Activated CD8-positive, alpha-beta memory T cell treated with anti-CD3 and anti-CD28 coated beads for 36 hours (primary cell): ENCODE results near the gene TMEM221. TPM values are rescaled to one million over a fixed set of nuclear protein-coding genes. Genes with fewer than 3 reads are reported as not detected.

Experiments used
- CTCF ChIA-PET: fragments of 350-600 bp; sonication (Branson Sonifier 250); formaldehyde crosslinking; loops from one replicate; lab custom pipeline; 2021; ENCODE audit warnings: antibody characterized with exemption; lab: Charles Lee
- POLR2A ChIA-PET: fragments of 350-600 bp; sonication (Branson Sonifier 250); formaldehyde crosslinking; loops from one replicate; lab custom pipeline; 2021; ENCODE audit warnings: antibody characterized with exemption; lab: Charles Lee
- total RNA-seq, 2 experiments: library from RNA; stranded (reverse); gene quantifications; one replicate each; pipeline ENCODE4 v1.2.3, GENCODE V29; 2021

TMEM221 gene
- total RNA-seq, 2 experiments from 2014 or later: not detected

DNA sequence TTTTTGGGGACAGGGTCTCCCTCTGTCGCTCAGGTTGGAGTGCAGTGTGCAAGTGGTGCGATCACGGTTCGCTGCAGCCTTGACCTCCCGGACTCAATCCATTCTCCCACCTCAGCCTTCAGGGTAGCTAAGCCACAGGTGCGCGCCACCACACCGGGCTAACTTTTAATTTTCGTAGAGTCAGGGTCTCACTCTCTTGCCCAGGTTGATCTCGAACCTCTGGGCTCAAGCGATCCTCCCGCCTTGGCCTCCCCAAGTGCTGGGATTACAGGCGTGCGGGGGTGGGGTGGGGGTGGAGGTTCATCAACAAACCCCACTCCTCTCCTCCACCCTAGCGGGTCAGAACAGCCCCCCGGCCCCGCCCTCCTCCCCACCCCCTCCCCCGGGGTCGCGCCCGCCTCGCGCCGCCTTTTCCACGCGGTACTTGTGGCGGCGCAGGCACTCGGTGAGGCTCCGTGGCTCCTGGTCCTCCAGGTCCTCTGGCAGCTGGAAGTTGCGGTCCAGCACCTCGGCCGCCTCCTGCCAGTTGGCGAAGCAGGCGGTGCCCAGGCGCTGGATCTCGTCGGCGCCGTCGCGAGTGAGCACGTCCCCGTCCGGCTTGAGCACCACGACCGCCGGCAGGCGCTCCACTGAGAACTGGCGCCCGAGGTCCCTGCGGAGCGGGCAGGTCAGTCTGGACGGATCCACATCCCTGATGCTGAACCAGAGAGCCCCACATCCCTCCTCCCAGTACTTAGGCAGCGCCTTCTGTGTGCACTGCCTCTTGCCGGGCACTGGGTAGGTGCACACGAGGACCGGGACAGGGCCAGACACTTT, 7.0 kb upstream of the TMEM221 start:
- POLR2A ChIA-PET: no interaction called here
- CTCF ChIA-PET: interaction anchor here (1.1 kb wide), 1 partner anchor 15 kb away, joined by 5 read pairs; the partner anchor contains the start of gene SLC27A1

DNA sequence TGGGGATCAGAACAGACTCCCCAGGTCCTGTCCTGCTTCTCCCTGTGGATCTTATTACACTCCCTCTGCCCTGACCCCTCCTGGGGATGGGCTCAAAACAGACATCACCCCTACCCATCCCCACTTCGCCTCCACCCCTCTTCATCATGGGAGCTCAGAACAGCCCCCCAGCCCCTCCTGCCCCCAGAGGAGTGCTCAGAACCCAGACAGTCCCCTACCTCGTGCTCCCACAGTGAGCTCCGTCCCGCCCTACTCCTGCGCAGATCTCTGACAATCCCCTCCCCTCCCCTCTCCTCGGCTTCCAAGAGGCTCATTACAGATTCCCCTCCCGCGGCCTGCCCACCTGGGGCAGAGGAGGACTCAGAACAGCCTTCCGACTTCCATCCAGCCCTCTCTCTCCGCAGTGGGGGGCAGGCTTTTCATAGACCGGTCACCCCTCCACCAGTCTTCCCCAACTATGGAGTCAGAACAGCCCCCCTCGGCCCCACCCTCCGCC, 6.2 kb upstream of the TMEM221 start:
- ChIA-PET POLR2A (no interaction called here), CTCF (interaction anchor here (0.8 to 1.3 kb wide), 4 partner anchors 11 to 41 kb away, joined by 4 to 12 read pairs (median 7); partner anchors contain the start of gene SLC27A1)

DNA sequence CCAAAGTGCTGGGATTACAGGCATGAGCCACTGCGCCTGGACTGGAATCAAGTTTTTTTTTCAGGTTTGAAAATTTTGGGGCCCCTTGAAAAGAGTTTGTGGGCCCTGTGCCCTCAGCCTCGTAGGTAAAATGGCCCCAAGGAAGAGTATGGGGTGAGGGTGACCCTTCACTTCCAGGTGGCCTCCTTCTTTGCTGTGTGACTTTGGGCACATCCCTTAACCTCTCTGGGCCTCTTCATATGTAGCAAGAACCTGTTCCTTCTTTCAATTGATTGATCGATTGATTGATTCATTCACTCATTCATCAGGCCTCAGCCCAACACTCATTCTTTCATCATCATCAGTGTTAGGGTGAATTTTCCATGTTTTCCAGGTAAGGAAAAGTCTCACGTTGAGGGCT, 3.4 kb upstream of the TMEM221 start:
- POLR2A ChIA-PET: interaction anchor here (0.6 kb wide), 1 partner anchor 172 kb away, joined by 6 read pairs; no protein-coding TSS in a partner anchor
- CTCF ChIA-PET: no interaction called here

DNA sequence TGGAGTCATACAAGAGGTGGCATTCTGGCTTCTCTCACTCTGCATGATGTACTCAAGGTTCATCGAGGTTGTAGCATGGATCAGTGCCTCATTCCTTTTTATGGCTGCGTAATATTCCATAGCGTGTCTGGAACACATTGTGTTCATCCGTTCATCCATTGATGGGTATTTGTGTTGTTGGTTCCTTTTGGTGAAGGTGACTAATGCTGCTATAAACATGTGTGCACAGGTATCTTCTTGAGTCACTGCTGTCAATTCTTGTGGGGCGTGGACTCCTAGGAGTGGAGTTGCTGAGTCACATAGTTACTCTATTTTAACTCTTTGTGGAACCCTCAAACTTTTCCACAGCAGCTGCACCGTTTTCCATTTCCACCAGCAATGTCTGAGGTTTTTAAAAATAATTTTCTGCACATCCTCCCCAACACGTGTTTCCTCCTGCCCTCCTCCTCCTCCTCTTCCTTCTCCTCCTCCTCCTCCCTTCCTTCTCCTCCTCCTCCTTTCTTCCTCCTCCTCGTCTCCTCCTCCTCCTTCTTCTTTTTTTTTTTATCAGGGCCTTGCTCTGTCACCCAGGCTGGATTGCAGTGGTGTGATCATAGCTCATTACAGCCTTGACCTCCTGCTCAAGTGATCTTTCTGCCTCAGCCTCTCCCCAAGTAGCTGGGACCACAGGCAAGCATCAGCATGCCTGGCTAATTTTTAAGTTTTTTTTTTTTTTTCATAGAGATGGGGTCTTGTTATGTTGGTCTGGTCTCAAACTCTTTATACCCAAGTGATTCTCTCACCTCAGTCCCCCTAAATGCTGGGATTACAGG, 2.0 kb upstream of the TMEM221 start:
- CTCF ChIA-PET: interaction anchor here (0.7 to 1.1 kb wide), 3 partner anchors 46 to 435 kb away, joined by 3 read pairs; no protein-coding TSS in a partner anchor
- POLR2A ChIA-PET: interaction anchor here (0.7 kb wide), 1 partner anchor 352 kb away, joined by 5 read pairs; no protein-coding TSS in a partner anchor

DNA sequence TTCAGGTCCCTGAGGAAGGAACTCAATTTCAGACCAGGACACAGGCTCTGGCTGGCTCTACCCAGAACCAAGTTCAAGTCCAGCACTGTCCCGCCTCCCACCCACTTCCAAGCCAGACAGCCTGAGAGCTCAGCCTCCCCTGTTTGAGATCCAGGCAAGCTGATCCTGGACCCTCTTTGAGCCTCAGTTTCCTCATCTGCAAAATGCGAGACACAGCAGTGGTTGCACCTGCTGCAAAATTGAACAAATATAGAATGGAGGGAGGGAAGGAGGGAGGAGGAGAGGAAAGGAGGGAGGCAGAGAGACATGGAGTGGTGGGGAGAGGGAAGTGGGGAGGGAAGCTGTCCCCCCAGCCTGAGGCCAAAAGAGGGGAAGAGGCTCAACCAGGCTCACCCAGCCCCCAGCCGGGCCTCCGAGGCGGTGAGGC, 751 bp downstream of the TMEM221 start:
- CTCF ChIA-PET: interaction anchor here (0.8 to 1.0 kb wide), 2 partner anchors 11 to 40 kb away, joined by 3 to 5 read pairs; no protein-coding TSS in a partner anchor
- POLR2A ChIA-PET: interaction anchor here (0.6 kb wide), 1 partner anchor 65 kb away, joined by 4 read pairs; no protein-coding TSS in a partner anchor

DNA sequence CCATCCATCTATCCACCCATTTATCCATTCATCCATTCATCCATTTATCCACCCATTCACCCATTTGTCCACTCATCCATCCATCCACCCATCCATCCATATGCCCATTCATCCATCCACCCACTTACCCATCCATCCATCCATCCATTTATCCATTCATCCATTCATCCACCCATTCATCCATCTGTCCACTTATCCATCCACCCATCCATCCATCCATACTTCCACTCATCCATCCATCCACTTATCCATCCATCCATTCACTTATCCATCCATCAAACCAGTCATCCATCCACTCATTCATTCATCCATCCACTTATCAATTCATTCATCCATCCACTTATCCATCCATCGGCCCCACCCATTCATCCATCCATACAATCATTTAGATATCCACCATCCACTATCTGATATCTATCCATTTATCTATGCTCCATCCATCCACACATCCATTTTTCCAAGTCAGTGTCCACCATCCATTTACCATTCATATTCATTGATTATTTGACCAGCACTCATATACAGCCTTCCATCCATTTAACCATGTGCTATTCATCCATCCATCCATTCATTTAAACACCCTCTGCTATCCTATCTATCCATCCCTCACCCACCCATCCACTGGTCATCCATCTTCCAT, 2.8 kb downstream of the TMEM221 start:
- POLR2A ChIA-PET: no interaction called here
- CTCF ChIA-PET: interaction anchor here (0.5 kb wide), 1 partner anchor 137 kb away, joined by 3 read pairs; no protein-coding TSS in a partner anchor

DNA sequence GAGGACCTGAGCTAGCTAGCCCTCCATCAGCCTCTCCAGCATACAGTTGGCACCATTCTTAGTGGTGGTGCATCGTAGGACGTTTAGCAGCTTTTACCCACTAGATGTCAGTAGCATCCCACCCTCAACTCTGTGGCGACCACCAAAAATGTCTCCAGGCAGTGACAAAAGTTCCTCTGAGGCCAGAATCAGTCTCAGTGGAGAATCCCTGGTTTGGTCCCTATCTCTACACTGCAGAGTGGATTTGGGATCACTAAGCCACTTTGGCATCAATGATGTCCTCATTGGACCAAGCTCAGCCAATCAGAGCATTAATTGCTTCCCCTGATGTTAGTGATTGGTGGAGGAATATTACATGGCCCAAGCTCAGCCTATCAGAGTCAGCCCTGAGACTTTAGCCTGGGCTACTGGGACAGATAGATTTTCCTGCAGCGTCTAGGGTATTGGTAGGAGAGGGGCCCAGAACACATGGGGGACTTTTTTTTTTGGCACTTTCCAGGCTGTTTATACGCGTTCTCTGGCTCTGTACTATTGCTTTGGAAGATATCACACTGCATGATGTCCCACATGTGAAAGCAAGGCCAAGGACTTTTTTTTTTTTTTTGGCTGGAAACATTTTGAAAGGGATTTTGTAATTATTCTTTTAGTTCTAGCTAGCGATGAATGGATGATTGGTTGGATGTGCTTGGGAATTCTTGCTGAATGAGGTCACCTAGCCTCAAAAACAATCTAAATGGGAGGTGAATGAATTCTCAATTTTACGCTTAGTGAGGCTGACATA, 7.0 kb downstream of the TMEM221 start:
- ChIA-PET POLR2A (no interaction called here), CTCF (interaction anchor here (0.5 to 1.3 kb wide), 9 partner anchors 8 to 81 kb away, joined by 3 to 7 read pairs (median 4); partner anchors contain the start of gene SLC27A1)

DNA sequence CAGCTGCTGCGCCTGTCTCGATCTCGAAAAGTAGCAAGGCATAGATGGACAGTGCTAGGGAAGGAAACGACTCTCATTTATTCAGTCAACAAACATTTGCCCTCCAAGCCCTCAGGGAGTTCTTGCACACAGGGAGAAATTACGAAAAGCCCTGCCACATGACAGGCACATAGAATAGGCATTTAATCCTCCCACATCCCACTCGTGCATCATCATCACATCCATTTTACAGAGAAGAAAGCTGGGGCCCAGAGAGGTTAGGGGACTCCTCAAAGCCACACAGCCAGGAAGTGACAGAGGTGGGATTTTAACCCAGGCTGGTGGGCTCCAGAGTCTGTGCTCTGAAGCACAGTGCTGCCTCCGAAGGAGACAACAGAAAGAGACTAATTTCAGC, 11.6 kb downstream of the TMEM221 start:
- ChIA-PET POLR2A (no interaction called here), CTCF (interaction anchor here (0.6 to 1.7 kb wide), 2 partner anchors 8 to 31 kb away, joined by 4 read pairs; no protein-coding TSS in a partner anchor)

DNA sequence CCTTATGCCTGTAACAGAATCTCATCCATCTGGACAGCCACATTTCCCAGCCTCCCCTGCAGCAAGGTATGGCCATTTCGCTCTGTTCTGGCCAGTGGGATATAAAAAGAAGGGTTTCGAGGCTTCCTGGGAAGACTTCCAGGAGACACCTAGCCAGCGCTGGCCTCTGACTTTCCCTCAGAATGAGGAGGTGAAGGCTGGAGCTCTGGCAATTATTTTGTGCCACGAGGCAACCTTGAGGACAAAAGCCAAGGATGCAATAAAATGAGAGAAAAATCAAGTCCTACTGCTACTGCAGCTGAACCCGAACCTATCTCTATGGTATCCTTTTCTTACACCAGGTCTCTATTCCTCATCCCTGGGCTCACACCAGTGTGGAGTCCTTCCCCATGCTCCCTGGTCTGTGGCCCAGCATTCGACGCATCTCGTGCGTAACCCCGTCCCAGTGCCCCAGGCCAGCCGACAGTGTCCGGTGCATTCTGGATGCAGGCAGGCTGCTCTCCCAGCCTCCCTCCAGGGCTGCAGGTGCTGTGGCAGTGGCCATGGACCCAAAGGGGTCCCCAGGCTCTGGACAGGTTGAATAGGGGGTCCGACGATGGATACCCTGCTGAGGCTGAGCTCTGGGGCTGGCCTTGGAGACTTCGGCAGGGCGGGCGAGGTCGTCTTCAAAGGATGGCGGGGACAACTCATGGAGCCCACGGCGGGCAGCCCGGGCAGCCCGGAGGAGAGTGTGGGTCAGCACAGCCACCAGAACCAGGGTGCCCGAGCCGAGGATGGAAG, 12.2 kb downstream of the TMEM221 start:
- ChIA-PET CTCF (interaction anchor here (0.6 to 1.7 kb wide), 2 partner anchors 8 to 32 kb away, joined by 4 read pairs; no protein-coding TSS in a partner anchor), POLR2A (no interaction called here)

DNA sequence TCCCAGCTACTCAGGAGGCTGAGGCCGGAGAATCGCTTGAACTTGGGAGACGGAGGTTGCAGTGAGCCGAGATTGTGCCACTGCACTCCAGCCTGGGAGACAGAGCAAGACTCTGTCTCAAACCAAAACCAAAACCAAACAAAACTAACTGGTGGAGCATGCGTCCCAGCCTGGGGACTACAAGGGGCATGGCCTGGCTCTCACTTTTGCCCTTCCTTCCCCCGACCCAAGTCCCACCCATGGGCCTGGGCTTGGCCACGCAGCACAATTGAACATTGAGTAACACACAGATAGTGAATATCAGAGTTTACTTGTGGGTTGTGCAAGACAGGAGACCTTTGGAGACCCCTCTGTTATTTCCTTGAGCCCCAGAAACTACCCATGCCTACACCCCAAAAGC, 13.2 kb downstream of the TMEM221 start:
- CTCF ChIA-PET: no interaction called here

DNA sequence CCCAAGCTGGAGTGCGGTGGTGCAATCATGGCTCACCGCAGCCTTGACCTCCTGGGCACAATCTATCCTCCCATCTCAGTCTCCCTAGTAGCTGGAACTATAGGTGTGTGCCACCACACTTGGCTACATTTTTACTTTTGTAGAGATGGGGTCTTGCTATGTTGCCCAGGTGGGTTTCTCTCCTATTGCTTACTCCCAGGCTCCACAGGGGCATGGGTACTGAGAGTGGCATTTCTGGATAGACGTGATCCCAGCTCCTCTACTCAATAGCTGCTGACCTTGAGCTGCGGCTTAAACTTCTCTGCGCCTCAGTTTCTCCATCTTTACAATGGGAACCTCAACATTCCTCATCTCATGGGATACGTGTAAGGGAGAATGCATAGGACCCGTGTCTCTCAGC, 17.1 kb downstream of the TMEM221 start:
- CTCF ChIA-PET: interaction anchor here (0.6 kb wide), 1 partner anchor 737 kb away, joined by 5 read pairs; no protein-coding TSS in a partner anchor

More for the DNA sequence above, 13.2 kb downstream of the TMEM221 start:
- POLR2A ChIA-PET: no interaction called here

DNA sequence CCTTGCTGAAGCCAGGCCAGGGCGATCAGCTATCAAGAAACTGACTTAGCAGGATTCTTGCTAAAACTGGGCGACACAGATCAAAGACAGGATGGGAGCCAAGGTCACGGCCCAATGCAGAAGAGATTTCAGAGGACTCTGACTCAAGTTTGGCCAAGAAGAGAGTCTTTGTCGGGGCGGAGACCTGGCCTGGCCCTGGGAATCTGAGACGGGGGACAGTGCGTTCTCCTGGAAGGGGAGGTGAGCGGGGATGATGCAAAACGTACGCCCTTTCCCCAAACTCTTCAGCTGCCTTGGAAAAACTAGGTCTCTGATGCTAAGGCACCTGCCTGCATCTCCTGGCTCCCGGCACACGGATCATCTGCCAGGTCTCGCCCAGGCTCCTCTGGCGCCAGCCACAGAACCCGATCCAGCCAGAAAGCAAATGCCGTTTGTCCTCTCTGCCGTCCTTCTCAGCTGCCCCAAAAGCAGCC, 18.8 kb downstream of the TMEM221 start:
- CTCF ChIA-PET: interaction anchor here (0.6 to 1.2 kb wide), 4 partner anchors 19 to 309 kb away, joined by 3 to 5 read pairs (median 3); no protein-coding TSS in a partner anchor
- POLR2A ChIA-PET: interaction anchor here (0.6 kb wide), 2 partner anchors 10 to 23 kb away, joined by 4 to 9 read pairs; partner anchors contain the start of gene MVB12A

More for the DNA sequence above, 17.1 kb downstream of the TMEM221 start:
- POLR2A ChIA-PET: no interaction called here

DNA sequence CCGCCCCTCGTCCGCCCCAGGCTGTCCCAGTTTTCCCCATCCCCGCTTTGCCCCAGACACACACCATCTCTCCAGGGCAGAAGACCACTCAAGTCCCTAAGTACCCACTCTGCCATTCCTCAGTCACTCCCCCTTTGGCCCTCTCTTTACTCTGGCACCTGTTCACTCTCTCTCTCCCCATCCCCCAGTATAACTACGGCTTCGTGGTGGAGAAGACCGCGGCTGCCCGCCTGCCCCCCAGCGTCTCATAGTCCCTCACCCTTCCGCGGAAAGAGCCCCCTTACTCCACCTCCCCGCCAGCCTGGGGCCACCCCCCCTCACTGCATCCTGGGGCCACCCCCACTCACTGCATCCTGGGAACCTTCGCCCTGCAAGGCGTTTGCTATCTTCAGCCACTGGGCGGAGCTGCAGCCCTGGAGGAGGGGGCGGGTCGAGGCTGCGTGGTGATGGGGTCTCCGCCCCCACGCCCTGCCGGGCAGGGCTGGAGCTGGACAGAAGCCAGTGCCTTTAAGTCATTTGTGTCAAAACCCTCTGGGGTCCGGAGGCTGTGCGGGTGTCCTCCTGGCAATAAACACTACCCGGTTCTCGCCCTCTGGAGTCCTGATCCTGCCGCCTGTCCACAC, 23.6 kb downstream of the TMEM221 start:
- CTCF ChIA-PET: interaction anchor here (0.8 to 1.2 kb wide), 2 partner anchors 71 to 1875 kb away, joined by 3 read pairs; no protein-coding TSS in a partner anchor
- POLR2A ChIA-PET: no interaction called here

DNA sequence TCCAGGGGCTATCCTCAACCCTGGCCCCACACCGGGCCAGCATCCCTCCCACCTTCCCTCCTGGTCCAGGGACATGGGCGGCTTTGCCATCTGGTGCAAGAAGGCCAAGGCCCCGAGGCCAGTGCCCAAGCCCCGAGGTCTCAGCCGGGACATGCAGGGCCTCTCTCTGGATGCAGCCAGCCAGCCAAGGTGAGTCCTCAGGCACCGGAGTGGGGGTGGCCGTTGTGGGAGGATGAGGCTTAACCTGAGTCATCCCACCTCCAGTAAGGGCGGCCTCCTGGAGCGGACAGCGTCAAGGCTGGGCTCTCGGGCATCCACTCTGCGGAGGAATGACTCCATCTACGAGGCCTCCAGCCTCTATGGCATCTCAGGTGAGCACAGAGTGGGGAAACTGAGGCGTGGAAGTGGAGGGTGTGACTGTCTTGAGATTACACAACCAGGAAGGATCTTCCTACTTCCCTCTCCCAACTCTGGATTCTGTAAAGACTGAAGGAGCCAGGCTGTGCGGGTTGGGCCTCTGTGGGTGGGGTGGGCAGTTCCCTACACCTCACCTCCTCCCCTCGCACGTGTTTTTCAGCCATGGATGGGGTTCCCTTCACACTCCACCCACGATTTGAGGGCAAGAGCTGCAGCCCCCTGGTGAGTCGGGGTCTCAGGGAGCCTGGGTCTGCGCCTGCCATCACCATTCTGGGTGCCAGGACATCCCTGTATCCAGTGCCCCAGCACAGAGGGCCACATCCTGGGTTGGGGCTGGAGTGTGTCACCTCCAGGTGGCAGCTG, 24.8 kb downstream of the TMEM221 start:
- POLR2A ChIA-PET: no interaction called here

DNA sequence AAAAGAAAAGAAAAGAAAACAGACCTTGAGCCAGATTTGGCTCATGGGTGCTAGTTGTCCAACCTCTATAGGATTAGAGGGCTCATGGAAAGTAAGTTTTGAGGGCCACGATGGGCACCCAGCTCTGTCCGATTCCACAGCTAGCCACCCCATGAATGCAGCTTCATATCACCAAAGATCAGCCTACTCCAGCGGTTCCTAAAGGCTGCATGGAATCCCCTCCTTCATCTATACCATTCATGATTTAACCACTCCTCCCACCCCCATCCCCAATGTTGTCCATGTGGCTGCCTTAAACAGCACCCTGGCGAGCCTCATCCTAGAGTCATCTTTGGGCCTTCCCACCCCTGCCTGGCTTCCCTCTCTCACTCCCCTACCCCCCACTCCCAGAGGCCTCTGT, 26.5 kb downstream of the TMEM221 start:
- ChIA-PET CTCF (no interaction called here), POLR2A (no interaction called here)

More for the DNA sequence above, 24.8 kb downstream of the TMEM221 start:
- CTCF ChIA-PET: interaction anchor here (1.2 kb wide), 1 partner anchor 72 kb away, joined by 3 read pairs; no protein-coding TSS in a partner anchor
